Neuron (in vitro differentiated cells): Measurements from ENCODE around the gene MTAP.

Experiments used
- H2AFZ ChIP-seq: one replicate; pipeline ENCODE4 v1.6.1; 2013; ENCODE audit warnings: low read depth, mild to moderate bottlenecking, inconsistent platforms, low read length, moderate library complexity
- H3K27me3 ChIP-seq: one replicate; pipeline ENCODE4 v1.6.1; 2013; ENCODE audit warnings: low read length; ENCODE audit not compliant: insufficient read depth
- H3K36me3 ChIP-seq: one replicate; pipeline ENCODE4 v1.6.1; 2013; ENCODE audit warnings: low read length; ENCODE audit not compliant: insufficient read depth
- H3K4me1 ChIP-seq: one replicate; pipeline ENCODE4 v1.6.1; 2013; ENCODE audit warnings: low read length; ENCODE audit not compliant: insufficient read depth
- H3K4me3 ChIP-seq: 2 replicates; pipeline ENCODE4 v1.5.1; 2013; ENCODE audit warnings: mild to moderate bottlenecking, low read length, moderate library complexity
- H3K9me3 ChIP-seq: one replicate; pipeline ENCODE4 v1.6.1; 2013; ENCODE audit warnings: low read length

The MTAP gene

DNA sequence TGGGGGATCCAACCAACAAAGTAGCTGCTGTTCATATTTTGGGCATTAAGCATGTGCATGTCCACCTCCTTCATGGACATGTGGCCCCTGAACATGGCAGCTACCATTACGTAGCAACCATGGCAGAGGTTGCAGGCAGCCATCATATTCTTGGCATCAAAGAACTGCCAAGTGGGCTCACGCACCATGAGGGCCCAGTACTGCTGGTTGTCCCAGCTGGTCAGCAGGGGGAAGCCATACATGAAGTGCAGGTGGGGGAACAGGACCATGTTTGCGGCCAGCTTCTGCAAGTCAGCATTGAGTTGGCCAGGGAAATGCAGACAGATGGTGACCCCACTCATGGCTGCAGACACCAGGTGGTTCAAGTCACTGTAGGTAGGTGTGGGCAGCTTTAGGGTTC is 9.5 kb downstream of the MTAP start:
- no peaks in the 10 kb centered on the region for H3K4me1 ChIP-seq
- no peaks in the 10 kb centered on the region for H3K27me3 ChIP-seq
- no peak overlapping the region for H2AFZ ChIP-seq
- H3K4me3 ChIP-seq = no peak overlapping the region
- H3K36me3 ChIP-seq = peaks cover 67% of the 10 kb centered on the region
- peaks cover 3% of the 10 kb centered on the region for H3K9me3 ChIP-seq

DNA sequence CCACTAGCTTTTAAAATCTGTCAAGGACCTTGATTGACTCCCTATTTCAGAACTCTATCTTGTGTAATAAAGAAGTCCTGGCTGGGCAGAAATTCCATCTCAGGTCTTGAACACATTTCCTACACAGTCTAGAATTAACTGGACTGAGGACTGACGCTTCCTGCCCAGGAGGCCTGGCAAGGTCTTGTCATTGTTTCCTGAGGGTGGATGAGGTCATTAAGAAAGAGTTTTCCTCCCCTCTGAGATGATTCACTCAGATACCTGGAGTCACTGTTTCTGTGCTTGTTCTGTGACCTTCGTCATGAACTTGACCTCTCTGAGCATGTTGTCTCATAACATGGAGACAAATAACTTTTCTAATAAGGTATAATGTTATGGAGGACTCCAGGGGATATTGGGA is 10.0 kb downstream of the MTAP start:
- H3K4me3 ChIP-seq = no peak overlapping the region
- H3K9me3 ChIP-seq = peaks cover 6% of the 10 kb centered on the region
- no peaks in the 10 kb centered on the region for H3K27me3 ChIP-seq
- peaks cover 68% of the 10 kb centered on the region for H3K36me3 ChIP-seq
- H3K4me1 ChIP-seq = no peaks in the 10 kb centered on the region
- no peak overlapping the region for H2AFZ ChIP-seq

DNA sequence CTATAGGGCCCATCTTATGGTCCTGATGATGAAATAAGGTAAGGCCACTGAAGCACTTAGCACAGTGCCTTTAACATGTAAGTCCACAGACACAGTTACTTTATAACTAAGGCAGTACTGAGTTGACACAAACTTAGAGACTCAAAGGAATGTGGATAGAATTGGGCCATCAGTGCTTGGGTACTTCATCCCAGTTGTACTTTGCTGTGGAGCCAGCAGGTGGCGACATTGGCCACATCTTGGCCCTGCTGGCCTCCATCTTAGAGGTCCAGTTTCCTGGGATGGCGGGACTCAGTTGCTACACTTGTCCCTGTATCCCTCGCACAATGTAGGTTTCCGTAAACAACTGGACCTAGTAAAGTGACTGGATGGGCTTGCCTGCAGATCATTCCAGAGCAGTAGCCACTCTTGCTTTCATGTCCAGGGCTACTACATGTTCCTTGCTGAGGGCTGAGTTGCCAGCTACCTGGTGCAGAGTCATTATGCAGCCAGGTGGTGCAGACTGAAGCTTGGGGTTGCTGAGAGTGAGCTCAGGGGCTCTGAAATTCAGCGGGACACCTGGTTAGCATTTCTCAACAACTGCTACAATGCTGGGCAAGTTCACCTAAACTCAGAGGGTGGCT is 10.6 kb downstream of the MTAP start:
- Histone ChIP-seq H2AFZ (no peak overlapping the region), H3K4me1 (no peaks in the 10 kb centered on the region), H3K9me3 (peaks cover 8% of the 10 kb centered on the region), H3K27me3 (no peaks in the 10 kb centered on the region), H3K36me3 (peaks cover 69% of the 10 kb centered on the region), H3K4me3 (no peak overlapping the region)

DNA sequence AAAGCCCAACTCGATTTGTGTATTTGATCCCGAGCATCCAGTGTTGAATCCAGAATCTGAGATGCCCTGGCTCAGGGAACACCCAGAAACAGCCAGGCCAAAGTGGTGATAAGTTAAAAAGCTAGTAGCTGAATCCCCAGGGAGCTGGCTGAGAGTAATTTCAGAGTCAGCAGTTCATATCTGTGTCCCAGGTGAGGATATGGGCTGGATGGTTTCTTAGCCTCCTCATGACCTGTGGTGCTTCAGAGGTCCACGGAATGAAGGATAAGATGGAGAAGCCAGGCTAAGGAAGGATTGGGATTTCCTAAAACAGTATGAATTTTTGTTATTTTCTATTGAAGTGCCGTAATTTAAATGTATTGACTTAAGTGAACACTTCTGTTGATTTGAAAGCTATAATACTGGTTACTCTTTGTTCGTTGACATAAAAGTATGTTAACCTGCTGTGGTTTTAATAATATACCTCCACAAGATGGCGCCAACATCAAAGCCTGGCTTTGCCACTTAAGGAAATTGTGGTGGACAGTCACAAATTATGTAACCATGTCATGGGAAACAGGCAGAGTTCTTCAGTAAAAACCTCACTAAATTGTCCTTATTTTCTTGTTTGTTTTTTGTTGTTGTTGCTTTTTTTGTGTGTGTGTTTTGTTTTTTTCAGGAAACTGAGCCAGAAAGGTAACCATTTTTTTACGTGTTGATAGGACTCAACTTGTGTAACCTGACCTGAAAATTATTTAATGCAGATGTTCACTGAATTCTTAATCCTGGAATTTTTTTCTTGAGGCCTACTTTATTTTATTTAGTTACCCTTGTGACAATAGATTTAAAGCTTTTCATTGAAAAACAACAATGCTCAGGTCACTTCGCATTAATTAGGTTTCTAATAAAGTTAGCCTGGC is 11.4 kb downstream of the MTAP start:
- Histone ChIP-seq H2AFZ (no peak overlapping the region), H3K27me3 (no peaks in the 10 kb centered on the region), H3K4me3 (no peak overlapping the region), H3K4me1 (no peaks in the 10 kb centered on the region), H3K36me3 (peaks cover 71% of the 10 kb centered on the region), H3K9me3 (peaks cover 8% of the 10 kb centered on the region)

DNA sequence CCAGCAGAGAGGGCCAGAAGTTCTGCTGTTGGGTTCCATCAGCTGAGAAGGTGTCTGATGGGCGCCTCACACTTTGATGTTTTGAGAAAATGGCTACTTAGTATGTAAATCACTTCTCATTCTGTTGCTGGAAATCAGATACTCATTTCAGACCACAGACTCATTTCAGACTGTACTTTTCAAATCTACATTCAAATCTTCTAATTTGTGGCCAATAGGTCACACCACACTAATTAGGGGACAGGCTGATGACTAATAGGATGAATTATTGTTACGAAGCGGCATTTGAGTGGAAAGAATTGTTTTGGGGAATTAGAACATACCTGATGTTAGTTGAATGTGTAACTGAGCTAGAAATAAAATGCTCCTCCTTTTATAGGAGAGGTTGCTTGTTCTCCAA is 13.2 kb downstream of the MTAP start:
- Histone ChIP-seq H3K4me3 (no peak overlapping the region), H3K27me3 (no peaks in the 10 kb centered on the region), H3K36me3 (peaks cover 60% of the 10 kb centered on the region), H2AFZ (no peak overlapping the region), H3K4me1 (no peaks in the 10 kb centered on the region), H3K9me3 (peaks cover 11% of the 10 kb centered on the region)

DNA sequence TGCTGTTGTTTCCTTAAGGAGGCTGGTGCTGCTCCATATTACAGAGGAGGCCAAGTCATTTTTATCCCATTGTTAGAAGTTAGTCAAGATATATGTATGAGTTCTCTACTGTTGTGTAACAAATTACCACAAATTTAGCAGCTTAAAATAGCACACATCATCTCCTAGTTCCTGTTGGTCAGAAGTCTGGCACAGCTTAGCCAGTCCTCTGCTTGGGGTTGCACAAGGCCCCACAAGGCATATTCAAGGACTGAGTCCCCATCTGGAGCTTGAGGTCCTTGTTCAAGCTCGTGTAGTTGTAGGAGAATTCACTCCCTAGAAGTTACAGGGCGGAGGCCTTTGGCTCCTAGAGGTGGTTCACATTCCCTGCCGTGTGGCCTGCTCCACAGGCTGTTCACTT is 14.7 kb downstream of the MTAP start:
- Histone ChIP-seq H3K36me3 (peaks cover 48% of the 10 kb centered on the region), H3K4me1 (no peaks in the 10 kb centered on the region), H2AFZ (no peak overlapping the region), H3K27me3 (no peaks in the 10 kb centered on the region), H3K9me3 (peaks cover 11% of the 10 kb centered on the region), H3K4me3 (no peak overlapping the region)

DNA sequence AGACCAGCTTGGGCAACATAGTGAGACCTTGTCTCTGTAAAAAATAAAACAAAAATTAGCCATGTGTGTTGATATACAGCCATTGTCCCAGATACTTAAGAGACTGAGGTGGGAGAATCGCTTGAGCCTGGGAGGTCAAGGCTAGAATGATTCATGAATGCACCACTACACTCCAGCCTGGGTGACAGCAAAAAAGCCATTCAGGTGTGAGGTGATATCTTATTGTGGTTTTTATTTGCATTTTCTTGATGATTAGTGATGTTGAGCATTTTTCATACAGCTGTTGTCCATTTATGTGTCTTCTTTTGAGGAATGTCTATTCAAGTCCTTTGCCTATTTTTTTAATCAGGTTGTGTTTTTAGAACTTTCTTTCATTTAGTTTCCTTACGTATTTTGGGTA is 23.2 kb downstream of the MTAP start:
- Histone ChIP-seq H3K4me3 (no peak overlapping the region), H3K4me1 (no peaks in the 10 kb centered on the region), H3K27me3 (no peaks in the 10 kb centered on the region), H3K36me3 (peaks cover 56% of the 10 kb centered on the region), H2AFZ (no peak overlapping the region), H3K9me3 (peaks cover 11% of the 10 kb centered on the region)

DNA sequence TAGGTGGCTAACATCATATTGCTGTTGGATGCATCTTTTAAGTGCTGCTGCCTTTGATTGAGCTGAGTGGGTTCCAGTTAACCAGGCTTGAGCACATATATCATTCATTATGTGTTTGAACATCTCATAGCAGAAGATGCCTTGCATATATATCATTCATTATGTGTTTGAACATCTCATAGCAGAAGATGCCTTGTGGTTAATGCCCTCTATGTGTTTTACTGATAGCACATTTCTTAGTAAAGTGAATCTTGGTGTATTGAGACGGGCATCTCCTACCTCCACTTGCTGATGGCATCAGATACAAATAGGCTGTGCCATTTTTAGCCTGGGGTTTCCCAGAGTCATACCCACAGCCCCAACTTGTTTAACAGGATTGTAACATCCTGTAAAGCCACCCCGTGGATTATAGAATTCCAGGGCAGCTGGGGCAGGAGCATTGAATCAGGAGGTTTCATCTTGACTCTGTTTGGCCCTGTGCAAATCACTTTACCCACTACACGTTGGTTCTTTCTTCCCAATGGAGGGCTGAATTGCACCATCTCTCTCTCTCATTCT is 26.5 kb downstream of the MTAP start:
- H3K36me3 ChIP-seq = peaks cover 89% of the 10 kb centered on the region
- peaks cover 11% of the 10 kb centered on the region for H3K9me3 ChIP-seq
- H3K4me1 ChIP-seq = no peaks in the 10 kb centered on the region
- no peaks in the 10 kb centered on the region for H3K27me3 ChIP-seq
- no peak overlapping the region for H2AFZ ChIP-seq
- no peak overlapping the region for H3K4me3 ChIP-seq

DNA sequence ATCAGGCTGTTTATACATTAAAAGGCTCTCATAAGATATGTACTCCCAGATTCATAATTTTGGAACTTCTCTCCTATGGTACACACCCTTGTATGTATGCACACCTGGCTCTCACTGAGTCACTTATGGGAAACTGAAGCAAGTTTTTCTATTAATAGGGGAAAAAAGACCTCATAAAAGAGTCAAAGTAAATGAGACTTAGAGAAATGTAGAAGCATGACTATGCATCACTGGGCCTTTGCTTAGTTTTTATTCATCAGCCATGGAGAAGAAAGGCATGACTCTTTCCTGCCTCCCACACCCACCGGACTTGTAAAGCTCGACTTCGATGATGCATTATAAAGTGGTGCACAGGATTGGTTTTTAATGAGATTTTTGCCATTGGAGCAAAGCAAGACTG is 28.2 kb downstream of the MTAP start:
- no peaks in the 10 kb centered on the region for H3K27me3 ChIP-seq
- H2AFZ ChIP-seq = no peak overlapping the region
- H3K9me3 ChIP-seq = no peaks in the 10 kb centered on the region
- peaks cover 90% of the 10 kb centered on the region for H3K36me3 ChIP-seq
- no peaks in the 10 kb centered on the region for H3K4me1 ChIP-seq
- H3K4me3 ChIP-seq = no peak overlapping the region

DNA sequence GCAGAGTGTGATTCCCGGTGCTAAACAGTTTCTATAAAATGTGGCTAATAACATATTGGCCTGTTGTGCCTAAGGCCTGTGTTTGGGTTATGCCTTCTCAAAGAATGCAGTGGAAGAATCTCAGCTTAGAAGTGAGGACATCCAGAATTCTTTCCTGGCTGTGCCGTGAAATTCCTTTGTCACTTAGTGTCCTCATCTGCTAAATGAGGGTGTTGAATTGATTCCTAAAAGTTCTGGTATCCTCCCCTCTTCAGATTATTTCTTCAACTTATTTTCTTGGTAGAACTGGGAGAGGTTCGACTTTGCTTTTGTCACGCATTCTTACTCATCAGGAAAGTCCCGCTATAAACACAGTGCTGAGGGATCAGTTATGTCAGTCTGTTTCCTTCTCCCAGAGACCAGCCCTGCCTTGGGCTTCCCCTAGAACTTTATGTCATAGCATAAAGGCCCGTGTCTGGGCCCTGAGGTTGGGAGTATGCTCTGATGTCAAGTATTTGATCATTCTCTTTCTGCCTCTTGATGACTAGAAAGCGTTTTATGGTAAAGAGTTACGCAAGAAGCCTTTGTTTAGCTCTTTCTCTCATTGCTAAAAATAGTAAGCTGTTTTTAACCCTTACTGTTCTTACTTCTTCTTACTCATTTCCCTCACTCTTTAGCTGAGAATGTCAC is 29.5 kb downstream of the MTAP start:
- no peaks in the 10 kb centered on the region for H3K27me3 ChIP-seq
- peaks cover 93% of the 10 kb centered on the region for H3K36me3 ChIP-seq
- no peak overlapping the region for H2AFZ ChIP-seq
- H3K4me3 ChIP-seq = no peak overlapping the region
- H3K4me1 ChIP-seq = no peaks in the 10 kb centered on the region
- H3K9me3 ChIP-seq = no peaks in the 10 kb centered on the region

DNA sequence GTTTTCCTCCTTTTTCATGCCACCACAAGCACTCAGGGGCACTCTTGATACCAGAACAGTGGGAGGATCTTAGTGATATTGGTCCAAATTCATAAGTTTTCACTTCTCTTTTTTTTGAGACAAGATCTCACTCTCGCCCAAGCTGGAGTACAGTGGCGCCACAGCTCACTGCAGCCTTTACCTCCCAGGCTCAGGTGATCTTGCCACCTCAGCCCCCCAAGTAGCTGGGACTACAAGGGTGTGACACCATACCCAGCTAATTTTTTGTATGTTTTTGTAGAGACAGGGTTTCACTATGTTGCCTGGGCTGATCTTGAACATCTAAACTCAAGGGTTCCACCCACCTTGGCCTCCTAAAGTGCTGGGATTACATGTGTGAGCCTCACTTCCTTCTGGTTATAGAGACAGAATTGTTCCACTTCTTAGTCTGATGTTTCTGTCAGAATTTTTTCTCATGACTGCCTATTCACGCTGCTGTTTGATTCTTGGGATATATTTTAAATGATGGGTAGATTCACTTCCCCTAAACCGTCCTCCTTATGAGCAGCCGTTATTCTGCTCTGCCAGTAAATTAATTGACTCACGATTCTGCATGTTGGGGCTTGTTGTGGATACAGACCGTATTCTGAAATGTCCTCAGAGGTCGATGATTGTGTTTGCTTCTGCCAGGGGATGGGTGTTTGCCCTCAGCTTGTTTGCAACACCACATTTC is 30.8 kb downstream of the MTAP start:
- no peak overlapping the region for H2AFZ ChIP-seq
- H3K36me3 ChIP-seq = peaks cover 94% of the 10 kb centered on the region
- H3K27me3 ChIP-seq = no peaks in the 10 kb centered on the region
- no peaks in the 10 kb centered on the region for H3K4me1 ChIP-seq
- H3K4me3 ChIP-seq = no peak overlapping the region
- peaks cover 2% of the 10 kb centered on the region for H3K9me3 ChIP-seq

DNA sequence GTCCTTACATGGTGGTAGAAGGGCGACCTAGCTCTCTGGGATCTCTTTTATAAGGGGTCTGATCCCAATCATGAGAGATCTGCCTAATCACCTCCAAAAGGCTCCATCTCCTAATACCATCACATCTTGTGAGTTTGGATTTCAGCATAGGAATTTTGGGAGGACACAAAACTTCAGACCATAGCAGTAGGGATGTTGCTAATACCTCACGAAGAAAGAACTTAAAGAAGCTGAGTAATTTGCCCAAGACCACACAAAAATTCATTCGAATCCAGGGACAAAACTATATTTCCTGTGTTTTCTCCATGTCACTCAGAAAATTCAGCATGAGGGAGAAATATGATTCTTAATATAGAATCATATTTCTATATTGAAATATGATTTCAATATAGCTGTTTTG is 32.7 kb downstream of the MTAP start:
- Histone ChIP-seq H3K4me3 (no peak overlapping the region), H2AFZ (no peak overlapping the region), H3K9me3 (peaks cover 7% of the 10 kb centered on the region), H3K27me3 (no peaks in the 10 kb centered on the region), H3K36me3 (peaks cover 96% of the 10 kb centered on the region), H3K4me1 (no peaks in the 10 kb centered on the region)
